HepG2 (cell line): Measurements from ENCODE around the gene PSKH1. TPM values are rescaled to one million over a fixed set of nuclear protein-coding genes. Genes with fewer than 3 reads are reported as not detected.
A peak's percentile ranks its signal among the peaks of the same experiment; 100 is the strongest.

Experiments
- HMGXB3 ChIP-seq: sonication (generic); formaldehyde crosslinking; IDR thresholded peaks from 2 replicates; pipeline ENCODE4 v1.4.0; 2020; ENCODE audit warnings: missing genetic modification reagents, borderline replicate concordance
- NCOR1 ChIP-seq: fragments of 200-600 bp; sonication (generic); IDR thresholded peaks from 2 replicates; pipeline ENCODE4 v1.7.0; 2017; ENCODE audit warnings: antibody characterized with exemption, low read length, borderline replicate concordance
- RAD51 ChIP-seq: fragments of 450-650 bp; IDR thresholded peaks from 2 replicates; pipeline ENCODE4 v1.6.1; 2016; ENCODE audit warnings: borderline replicate concordance
- REXO4 ChIP-seq: sonication (generic); formaldehyde crosslinking; IDR thresholded peaks from 2 replicates; pipeline ENCODE4 v1.8.0; 2022; ENCODE audit warnings: missing genetic modification reagents, mild to moderate bottlenecking, borderline replicate concordance
- RXRB ChIP-seq: IDR thresholded peaks from 2 replicates; pipeline ENCODE4 v1.6.1; 2016; ENCODE audit warnings: borderline replicate concordance, missing genetic modification reagents, missing compliant biosample characterization
- U2AF1 ChIP-seq: fragments of 200-400 bp; formaldehyde crosslinking; optimal IDR thresholded peaks from 2 replicates; pipeline ENCODE3; 2017; ENCODE audit warnings: mild to moderate bottlenecking, low read depth, low read length
- ZNF432 ChIP-seq: sonication (generic); formaldehyde crosslinking; IDR thresholded peaks from 2 replicates; pipeline ENCODE4 v1.5.0; 2020; ENCODE audit warnings: missing genetic modification reagents, mild to moderate bottlenecking, borderline replicate concordance
- ZNF503 ChIP-seq: sonication (generic); formaldehyde crosslinking; IDR thresholded peaks from 2 replicates; pipeline ENCODE4 v1.4.0; 2020; ENCODE audit warnings: missing genetic modification reagents
- ZNF549 ChIP-seq: sonication (generic); formaldehyde crosslinking; IDR thresholded peaks from 2 replicates; pipeline ENCODE4 v1.5.0; 2020; ENCODE audit warnings: missing genetic modification reagents
- ZNF788 ChIP-seq: sonication (generic); formaldehyde crosslinking; IDR thresholded peaks from 2 replicates; pipeline ENCODE4 v1.5.0; 2020; ENCODE audit warnings: mild to moderate bottlenecking, missing genetic modification reagents, borderline replicate concordance
- polyA plus RNA-seq, 8 experiments: library from polyadenylated mRNA; depleted of rRNA in 3 of 8; stranded (reverse) in 7 of 8; unstranded in 1 of 8; fragments of >200 nt; fragmentation: Illumina TruSeq in 4 of 8; extraction: Trizol in 4 of 8; gene quantifications; 2 replicates each; pipeline versions ENCODE4 v1.2.1 to v1.2.3, GENCODE V29; 2011 to 2016; ENCODE audit warnings: low read depth in 4 of 8, missing spikeins in 1 of 8, mixed read lengths in 1 of 8; ENCODE audit not compliant: insufficient read depth in 1 of 8
- total RNA-seq, 5 experiments: library from RNA; depleted of rRNA; stranded (reverse); fragments of >200 nt; fragmentation: Illumina TruSeq; extraction: Trizol; gene quantifications; 2 replicates each; pipeline ENCODE4 v1.2.3, GENCODE V29; 2016; ENCODE audit warnings: low read depth in 1 of 5

Gene PSKH1
- total and polyA plus RNA-seq, 2 of the 13 experiments (the other 11 are each of a cell fraction or from before 2014, with no cell fraction given): 8.4 to 19.1 TPM

DNA sequence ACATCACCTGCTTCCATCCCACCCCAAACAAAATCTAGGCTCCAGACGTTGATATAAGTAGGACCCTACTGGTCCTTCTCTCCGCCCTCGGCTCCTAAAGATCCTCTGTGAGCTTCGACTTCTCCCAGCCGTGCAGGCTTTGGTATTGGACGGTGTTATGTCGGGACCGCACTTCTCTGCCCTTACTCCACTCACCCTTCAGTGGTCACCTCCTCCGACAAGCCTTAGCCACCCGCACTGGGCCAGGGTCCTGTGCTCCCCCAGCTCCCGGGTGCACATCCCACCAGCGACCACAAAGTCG is 42.0 kb downstream of the PSKH1 start (continued):
- TF ChIP-seq HMGXB3 (CRISPR knock-in tag) (no peak), ZNF432 (CRISPR knock-in tag) (no peak), REXO4 (CRISPR knock-in tag) (no peak), RAD51 (no peak), U2AF1 (peak; percentile 12), ZNF503 (CRISPR knock-in tag) (no peak), ZNF788 (CRISPR knock-in tag) (no peak), RXRB (CRISPR knock-in tag) (no peak), NCOR1 (no peak), ZNF549 (CRISPR knock-in tag) (no peak)
- TF ChIP-seq, all 625 proteins: peak for 20
